HG03460 (cell line): Measurements from ENCODE around the gene CPLX4.
A peak's percentile ranks its signal among the peaks of the same experiment; 100 is the strongest.

Experiments used
- ATAC-seq: cut with Tn5 transposase; IDR thresholded peaks from one replicate; pipeline ENCODE4 v1.9.1; 2021; ENCODE audit not compliant: unreplicated experiment

Gene CPLX4

GRCh38 chr18:59318460-59319050 lies at the start of gene CPLX4:
Gene CPLX4 (minus strand): TSS chr18:59318649. CDS start chr18:59318462, 187 bp downstream.
- ATAC-seq: no peak

DNA sequence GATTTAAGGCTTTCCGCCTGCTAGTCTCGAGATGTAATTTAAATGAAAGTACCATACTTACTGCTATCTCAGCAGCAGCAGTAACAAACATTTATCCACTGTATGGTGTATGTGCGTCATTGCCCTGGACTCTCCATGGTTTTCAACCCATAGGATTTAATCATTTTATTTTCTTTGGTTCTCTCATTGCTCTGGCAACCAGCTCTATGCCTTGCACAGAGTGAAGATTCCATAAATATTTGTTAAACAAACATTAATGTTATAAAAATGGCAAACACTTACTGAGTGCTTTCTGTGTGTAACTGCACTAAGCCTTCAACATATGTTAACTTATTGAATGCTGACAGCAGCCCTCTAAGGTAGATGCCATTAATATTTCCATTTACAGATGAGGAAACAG lies 41.9 kb upstream of the CPLX4 start:
- ATAC-seq: no peak

DNA sequence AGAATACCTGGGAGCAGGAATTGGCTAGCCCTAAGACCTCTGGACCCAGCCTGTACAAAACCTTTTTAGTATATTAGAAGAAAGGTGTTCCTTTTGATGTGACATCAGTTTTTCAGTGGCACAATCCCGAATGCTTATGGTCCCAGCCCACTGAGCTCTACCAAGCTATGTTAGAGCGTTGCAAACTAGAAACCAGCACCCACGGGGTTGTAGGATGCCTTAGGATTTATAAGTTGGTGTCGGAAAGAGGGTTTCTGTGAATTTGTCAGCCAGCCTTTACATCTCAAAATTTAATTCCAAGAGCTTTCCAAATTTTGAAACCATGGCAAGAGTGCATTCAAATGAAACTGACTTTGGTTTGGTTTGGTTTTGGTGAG lies 41.1 kb upstream of the CPLX4 start:
- peak; percentile 13 for ATAC-seq

DNA sequence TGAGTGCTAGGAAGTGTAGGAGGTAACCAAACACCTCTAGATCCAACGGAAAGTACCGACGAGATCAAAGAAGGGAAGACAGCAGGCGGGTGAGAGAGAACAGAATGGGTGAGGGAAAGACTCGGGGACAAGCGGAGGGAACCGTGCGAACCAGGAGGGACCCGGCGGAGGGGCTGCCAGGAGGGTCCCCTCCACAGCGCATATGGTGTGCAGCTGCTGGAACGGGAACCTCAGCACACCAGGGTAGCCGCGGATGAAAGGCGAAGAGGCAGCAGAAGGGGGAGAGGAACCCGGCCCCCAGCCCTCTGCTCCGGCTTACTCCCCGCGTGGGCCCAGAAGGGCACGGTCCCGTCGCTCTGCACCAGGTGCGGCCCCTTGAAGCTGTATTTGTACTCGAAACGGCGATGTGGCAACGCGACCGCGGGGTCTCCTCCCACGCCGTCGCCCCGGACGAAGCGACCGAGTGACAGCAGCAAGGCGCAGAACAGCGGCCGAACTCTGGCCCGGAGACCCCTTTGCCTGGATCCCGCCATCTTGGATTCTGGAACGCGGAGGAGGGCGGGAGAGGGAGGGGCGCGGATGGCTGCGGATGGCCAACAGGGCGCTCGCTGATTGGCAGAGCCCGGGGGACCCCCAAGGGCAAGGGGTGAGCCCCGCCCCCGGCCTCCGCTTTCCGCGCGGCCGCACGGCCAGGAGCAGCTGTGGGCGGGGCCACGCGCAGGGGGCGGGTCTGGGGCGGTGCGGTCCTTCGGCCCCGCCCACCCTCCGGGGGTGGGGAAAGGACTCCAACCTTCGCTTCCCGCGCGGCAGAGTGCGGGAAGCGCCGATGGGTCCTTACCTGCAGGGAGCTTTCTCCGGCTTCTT lies 40.5 kb upstream of the CPLX4 start, which contains the start of gene LMAN1:
Gene LMAN1, minus strand, starts transcription at position 554 of the 864 bp plus-strand sequence. Its CDS starts 21 bp downstream, at position 533.
- peak; percentile 94 for ATAC-seq

- ATAC-seq: no peak
Observed at GRCh38 chr18:59358414-59358711, 39.9 kb upstream of the CPLX4 start.

DNA sequence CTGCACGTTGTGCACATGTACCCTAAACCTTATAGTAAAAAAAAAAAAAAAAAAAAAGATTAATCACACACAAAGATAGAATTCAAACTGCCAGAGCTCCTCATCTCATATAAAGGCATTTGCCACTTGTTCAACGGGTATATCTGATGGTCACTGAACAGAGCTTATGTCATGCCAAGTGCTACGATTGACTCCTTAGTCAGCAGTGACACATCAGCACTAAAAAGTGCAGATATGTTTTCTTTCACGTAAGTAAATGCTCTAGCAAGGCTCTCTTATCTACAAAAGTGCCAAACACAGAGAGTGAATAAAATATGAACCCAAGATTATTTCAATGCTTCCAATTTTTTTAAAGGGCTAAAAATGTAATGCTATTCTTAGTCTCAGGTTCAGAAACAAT lies 39.5 kb upstream of the CPLX4 start:
- ATAC-seq: no peak

DNA sequence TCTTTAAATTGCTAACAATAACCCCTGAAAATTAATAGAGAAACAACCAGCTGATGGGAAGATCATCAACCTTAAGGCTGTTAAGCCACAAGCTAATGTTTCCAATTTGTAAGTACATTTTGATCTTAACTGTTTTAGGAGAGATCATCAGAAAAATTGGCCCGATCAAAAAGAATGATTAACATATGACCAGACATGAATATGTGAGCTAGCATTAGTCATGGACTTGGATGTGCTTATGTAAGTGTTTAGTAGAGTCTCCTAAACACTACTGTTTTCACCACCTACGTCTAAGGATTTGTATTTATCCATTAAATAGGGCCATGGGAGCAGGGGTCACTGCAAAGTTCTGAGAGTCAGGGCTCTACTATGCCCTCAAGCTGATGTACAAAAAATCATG lies 36.3 kb upstream of the CPLX4 start:
- ATAC-seq: no peak

GRCh38 chr18:59353079-59353680 lies 34.7 kb upstream of the CPLX4 start:
- ATAC-seq: no peak

DNA sequence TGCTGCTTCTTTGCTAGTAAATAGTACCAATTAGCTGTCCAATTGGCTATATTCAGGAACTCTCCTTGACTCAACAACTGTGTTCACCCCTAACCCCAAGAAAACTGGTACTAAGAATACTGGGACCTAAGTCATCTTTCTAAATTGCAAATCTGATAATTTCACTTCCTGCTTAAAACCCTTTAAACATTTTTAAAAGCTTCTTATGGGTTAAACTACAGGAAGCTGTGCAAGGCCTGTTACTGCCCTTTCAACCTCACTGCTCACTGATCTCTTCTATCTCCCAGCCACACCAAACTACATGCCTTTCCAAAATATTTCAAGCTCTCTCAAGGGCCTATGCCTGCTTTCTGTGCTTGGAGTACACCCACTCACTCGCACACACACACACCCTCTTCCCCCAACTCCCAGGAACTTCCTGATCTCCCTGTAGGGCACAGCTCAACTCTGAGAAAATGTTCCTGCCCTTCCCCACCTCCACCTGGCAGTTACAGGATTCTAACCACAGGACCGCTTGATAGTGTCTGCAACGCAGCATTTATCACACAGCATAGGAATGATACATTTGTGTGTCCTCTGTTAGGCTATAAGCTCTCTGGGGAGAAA lies 33.9 kb upstream of the CPLX4 start:
- no peak for ATAC-seq

- no peak for ATAC-seq
Observed at GRCh38 chr18:59345556-59345955, 27.1 kb upstream of the CPLX4 start.

GRCh38 chr18:59344996-59345395 lies 26.5 kb upstream of the CPLX4 start:
- ATAC-seq: no peak

DNA sequence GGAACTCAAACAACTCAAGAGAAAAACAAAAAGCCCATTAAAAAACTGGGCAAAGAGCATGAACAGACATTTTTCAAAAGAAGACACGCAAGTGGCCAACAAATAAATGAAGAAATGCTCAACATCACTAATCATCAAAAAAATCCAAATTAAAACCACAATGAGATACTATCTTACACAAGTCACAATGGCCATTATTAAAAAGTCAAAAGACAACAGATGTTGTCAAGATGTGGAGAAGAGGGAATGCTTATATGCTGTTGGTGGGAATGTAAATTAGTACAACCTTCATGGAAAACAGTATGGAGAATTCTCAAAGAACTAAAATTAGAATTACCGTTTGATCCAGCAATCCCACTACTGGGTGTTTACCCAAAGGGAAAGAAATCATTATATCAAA lies 25.5 kb upstream of the CPLX4 start:
- no peak for ATAC-seq

DNA sequence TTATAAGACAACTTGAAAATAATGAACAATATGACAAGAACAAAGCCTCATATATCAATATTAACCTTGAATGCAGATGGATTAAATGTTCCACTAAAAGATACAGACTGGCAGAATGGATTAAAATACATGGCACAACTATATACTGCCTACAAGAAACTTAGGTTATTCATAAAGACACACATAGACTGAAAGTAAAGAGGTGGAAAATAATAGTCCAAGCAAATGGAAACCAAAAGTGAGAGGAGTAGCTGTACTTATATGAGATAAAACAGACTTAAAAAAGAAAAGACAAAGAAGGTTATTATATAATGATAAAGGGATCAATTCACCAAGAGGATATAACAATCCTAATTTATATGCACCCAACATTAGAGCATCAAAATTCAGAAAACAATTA lies 22.4 kb upstream of the CPLX4 start:
- ATAC-seq: no peak

DNA sequence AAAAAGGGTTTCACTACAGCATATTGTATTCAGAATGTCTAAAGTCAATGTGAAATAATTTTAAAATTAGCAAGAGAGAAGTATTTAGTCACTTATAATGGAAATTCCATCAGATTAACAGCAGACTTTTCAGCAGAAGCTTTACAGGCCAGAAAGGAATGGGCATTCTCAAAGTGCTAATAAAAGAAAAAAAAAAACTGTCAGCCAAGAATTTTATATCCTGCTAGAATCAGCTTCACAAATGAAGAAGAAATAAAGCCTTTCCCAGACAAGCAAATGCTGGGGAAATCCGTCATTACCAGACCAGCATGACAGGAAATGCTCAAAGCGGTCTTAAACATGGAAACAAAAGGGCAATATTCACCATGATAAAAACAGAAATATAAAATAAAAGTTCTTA lies 21.9 kb upstream of the CPLX4 start:
- no peak for ATAC-seq

GRCh38 chr18:59332986-59333385 lies 14.5 kb upstream of the CPLX4 start:
- no peak for ATAC-seq

DNA sequence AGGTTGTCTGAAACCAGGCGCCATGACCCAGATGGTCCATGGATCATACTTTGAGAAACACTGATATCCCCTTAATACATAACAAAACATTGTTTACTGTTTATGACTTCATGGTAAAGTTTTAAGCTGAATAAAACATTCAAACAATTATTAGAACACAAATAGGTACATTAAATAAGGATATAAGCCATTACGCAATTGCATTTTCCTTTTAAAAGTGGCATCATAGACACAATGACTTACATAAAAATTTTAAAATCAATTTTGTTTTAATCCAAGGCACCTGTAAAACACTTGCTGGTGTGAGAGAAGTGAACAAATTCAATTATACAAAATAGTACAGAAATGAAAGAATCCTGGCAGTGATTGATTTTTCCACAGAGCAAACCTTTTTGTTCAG lies 10.2 kb upstream of the CPLX4 start:
- no peak for ATAC-seq

DNA sequence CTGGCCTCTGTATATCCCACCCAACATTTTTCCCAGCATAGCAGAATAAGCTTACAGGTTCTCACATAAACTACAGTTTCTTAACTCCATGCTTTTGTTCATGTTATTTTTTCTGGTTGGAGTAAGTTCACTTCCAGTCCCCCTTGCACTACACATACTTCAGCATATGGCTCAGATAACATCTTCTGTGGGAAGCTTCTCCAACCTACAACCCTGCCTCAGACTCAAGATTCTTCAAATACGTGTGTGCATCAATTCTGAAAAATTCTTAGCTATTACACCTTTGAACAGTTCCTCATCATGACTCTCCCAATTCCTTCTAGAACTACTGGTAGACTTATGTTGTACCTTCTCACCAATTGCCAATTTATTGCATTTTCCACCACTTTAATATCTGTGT lies 7.5 kb upstream of the CPLX4 start:
- ATAC-seq: no peak

DNA sequence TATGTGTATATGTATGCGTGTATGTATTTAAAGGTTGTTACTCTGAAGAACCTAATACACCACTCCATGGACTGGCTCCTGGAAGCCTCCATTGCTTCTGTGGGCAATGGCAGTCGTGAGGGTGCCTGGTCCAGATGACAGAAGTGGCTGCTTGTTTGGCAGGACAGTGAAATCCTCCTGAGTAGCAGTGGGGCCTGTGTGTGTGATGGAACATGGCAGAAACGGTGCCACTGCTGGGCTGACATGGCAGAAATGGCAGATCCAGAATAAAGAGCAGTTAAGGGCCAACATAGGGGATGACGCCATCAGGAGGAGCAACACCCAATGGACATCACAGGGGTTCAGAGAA lies 6.1 kb upstream of the CPLX4 start:
- ATAC-seq: no peak

- no peak for ATAC-seq
Observed at GRCh38 chr18:59323931-59324622, 5.6 kb upstream of the CPLX4 start.

GRCh38 chr18:59311631-59312030 lies 6.8 kb downstream of the CPLX4 start:
- ATAC-seq: no peak

- ATAC-seq: no peak
Observed at GRCh38 chr18:59308938-59309260, 9.6 kb downstream of the CPLX4 start.
